Ovary (tissue), 3 donors: ENCODE data around the gene ZNF280D.

Source experiments
- CTCF ChIP-seq, 3 donors: fragments of 450-650 bp in 2 of 3; fragments of 200-600 bp in 1 of 3; IDR thresholded peaks; one replicate each; pipeline versions ENCODE4 v1.5.1 to v1.8.0; 2016 to 2022; ENCODE audit warnings: antibody characterized with exemption in 3 of 3, mild to moderate bottlenecking in 1 of 3
- POLR2A ChIP-seq: fragments of 450-650 bp; IDR thresholded peaks from one replicate; pipeline ENCODE4 v1.6.1; 2017; ENCODE audit warnings: antibody characterized with exemption, mild to moderate bottlenecking, moderate library complexity
- donor health status: DM: no; HTN: no; CAD: no.

GRCh38 chr15:56744701-56745683, 11.7 kb upstream of the ZNF280D start:
- TF ChIP-seq CTCF (IDR thresholded peaks at IDR 0.05) (no peak), POLR2A (no peak)
